DMS53 treated with DMSO at 0.1 percent for 48 hours (cell line): ENCODE measurements around the gene DNAI4.

Source experiments
- DNase-seq: peaks from one replicate; lab custom pipeline; 2025; ENCODE audit not compliant: unreplicated experiment; lab: John Stamatoyannopoulos, UW

The DNAI4 gene

GRCh38 chr1:66770240-66770639 lies 154.4 kb downstream of the DNAI4 start:
- peak; percentile 57 for DNase-seq

- peak; percentile 79 for DNase-seq
Measured at GRCh38 chr1:66769512-66770229, 155.0 kb downstream of the DNAI4 start.

- peak; percentile 46 for DNase-seq
Measured at GRCh38 chr1:66768965-66769364, 155.7 kb downstream of the DNAI4 start.

GRCh38 chr1:66767626-66768025 lies 157.0 kb downstream of the DNAI4 start:
- DNase-seq = no peak

GRCh38 chr1:66764994-66765578 lies 159.6 kb downstream of the DNAI4 start:
- peak; percentile 86 for DNase-seq
